Brain pericyte (primary cell): ENCODE results near the gene SLC10A6.
"Not testable (repeated sequence)": the region's sequence is repeated elsewhere in the genome, so short reads cannot be mapped to it uniquely, and the experiment has no call there.

ENCODE experiments used
- DNase-seq: peaks from one replicate; pipeline ENCODE4 v3.0.0-alpha.2; 2012; ENCODE audit warnings: low read depth, low spot score

SLC10A6 gene

GRCh38 chr4:86848732-86849619 is at the start of gene SLC10A6:
Gene SLC10A6 (minus strand): TSS chr4:86849384. CDS start chr4:86849115, 269 bp downstream.
- DNase-seq = no peak

GRCh38 chr4:86898562-86898961 is 49.4 kb upstream of the SLC10A6 start:
- no peak for DNase-seq

GRCh38 chr4:86896596-86896995 is 47.4 kb upstream of the SLC10A6 start:
- DNase-seq = no peak

GRCh38 chr4:86895692-86896488 is 46.7 kb upstream of the SLC10A6 start:
- no peak for DNase-seq

- no peak for DNase-seq
Measured at GRCh38 chr4:86894455-86894854, 45.3 kb upstream of the SLC10A6 start.

- no peak for DNase-seq
Measured at GRCh38 chr4:86893136-86893535, 44.0 kb upstream of the SLC10A6 start.

- DNase-seq = no peak
Measured at GRCh38 chr4:86892636-86892960, 43.4 kb upstream of the SLC10A6 start.

GRCh38 chr4:86891762-86892635 is 42.8 kb upstream of the SLC10A6 start, which contains the start of gene C4orf36:
Gene C4orf36 (minus strand): TSS chr4:86892422. CDS start chr4:86891520, 902 bp downstream.
- DNase-seq = no peak

- no peak for DNase-seq
Measured at GRCh38 chr4:86890790-86891189, 41.6 kb upstream of the SLC10A6 start.

- no peak for DNase-seq
Measured at GRCh38 chr4:86879641-86880040, 30.5 kb upstream of the SLC10A6 start.

- no peak for DNase-seq
Measured at GRCh38 chr4:86878640-86879039, 29.5 kb upstream of the SLC10A6 start.

- DNase-seq = peak; percentile 57
Measured at GRCh38 chr4:86876894-86877685, 27.9 kb upstream of the SLC10A6 start.

- DNase-seq = not testable (repeated sequence)
Measured at GRCh38 chr4:86875436-86875835, 26.3 kb upstream of the SLC10A6 start.

- DNase-seq = no peak
Measured at GRCh38 chr4:86872135-86872534, 23.0 kb upstream of the SLC10A6 start.

- DNase-seq = no peak
Measured at GRCh38 chr4:86870442-86871069, 21.4 kb upstream of the SLC10A6 start.

- DNase-seq = no peak
Measured at GRCh38 chr4:86857341-86858052, 8.3 kb upstream of the SLC10A6 start.

GRCh38 chr4:86856896-86857295 is 7.7 kb upstream of the SLC10A6 start:
- DNase-seq = no peak

GRCh38 chr4:86855572-86855971 is 6.4 kb upstream of the SLC10A6 start:
- DNase-seq = no peak

GRCh38 chr4:86853209-86853608 is 4.0 kb upstream of the SLC10A6 start:
- DNase-seq = no peak

- no peak for DNase-seq
Measured at GRCh38 chr4:86848136-86848535, 1.0 kb downstream of the SLC10A6 start.
